Activated CD4-positive, alpha-beta T cell treated with anti-CD3 and anti-CD28 coated beads, Interleukin-2, amount 50 U/mL, for 48 hours (primary cell): ENCODE results near the gene DSCAM.
"Not testable (repeated sequence)": the region's sequence is repeated elsewhere in the genome, so short reads cannot be mapped to it uniquely, and the experiment has no call there.

Experiments used
- DNase-seq, 2 experiments: peaks; one replicate each; pipeline ENCODE4 v3.0.0-alpha.2; 2020

DSCAM gene

DNA sequence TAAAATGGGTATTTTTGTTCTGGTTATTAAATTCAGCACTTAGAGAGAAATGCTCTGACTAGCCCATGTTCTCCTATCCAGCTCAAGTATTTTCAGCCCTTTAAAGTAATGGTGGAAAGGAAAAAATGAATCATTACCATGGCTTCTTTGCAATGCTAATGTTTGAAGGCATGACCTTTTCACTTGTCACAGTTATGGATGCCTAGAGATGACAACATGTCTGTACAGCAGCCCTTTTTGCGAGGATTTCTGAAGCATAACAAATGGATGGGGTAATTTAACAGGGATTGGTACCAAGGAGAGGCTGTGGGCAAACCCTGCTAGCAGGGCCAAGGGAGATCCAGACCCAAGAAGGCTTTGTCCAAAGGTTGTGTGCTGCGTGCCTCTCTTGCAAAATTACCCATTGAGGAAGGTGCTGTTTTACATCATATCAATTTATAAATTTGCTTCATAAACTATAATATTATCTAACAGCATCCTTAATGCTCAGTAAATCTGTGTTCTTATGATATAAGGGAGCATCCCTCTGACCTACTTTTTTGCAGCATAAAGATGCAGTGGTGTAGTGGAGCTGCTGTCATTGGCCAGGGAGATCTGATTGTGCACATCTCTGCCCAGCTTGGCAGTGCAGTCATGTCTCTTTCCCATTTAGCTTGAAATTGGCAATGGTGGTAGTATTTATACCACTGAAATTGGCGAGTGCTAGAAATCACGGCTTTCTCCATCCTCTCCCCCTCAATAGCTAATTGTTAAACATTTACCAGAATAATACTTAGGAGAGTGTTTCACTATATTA is 652.6 kb downstream of the DSCAM start:
- no peak for DNase-seq

DNA sequence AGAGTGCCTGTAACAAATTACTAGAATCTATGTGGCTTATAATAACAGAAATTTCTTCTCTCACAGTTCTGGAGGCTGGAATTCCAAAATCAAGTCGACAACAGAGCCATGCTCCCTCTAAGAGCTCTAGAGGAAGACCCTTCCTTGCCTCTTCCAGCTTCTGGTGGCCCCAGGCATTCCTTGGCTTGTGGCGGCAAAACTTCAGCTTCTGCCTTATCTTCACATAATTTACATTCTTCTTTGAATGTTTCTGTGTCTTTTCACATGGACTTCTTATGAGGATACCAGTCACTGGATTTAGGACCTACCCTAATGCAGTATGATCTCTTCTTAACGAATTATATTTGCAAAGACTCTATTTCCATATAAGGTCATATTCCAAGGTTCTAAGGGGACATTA is 655.3 kb downstream of the DSCAM start:
- no peak for DNase-seq

DNA sequence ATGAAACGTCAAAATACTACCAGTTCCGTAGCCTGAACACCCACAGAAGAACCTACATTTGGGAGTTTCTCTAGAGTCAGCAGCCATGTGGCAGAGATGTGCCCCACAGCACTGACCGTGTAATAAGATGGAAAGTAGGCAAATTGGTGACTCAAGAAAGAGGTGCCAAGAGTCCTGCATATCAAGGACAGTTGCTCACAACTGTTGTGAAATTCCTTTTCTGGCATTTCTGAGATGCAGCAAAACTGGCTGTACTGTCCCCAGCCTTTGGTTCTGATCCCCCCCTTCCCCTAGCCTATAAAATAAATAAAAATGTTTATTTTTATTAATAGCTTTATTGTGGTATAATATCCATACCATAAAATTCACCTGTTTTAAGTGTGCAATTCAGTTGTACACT is 655.8 kb downstream of the DSCAM start:
- no peak for DNase-seq

DNA sequence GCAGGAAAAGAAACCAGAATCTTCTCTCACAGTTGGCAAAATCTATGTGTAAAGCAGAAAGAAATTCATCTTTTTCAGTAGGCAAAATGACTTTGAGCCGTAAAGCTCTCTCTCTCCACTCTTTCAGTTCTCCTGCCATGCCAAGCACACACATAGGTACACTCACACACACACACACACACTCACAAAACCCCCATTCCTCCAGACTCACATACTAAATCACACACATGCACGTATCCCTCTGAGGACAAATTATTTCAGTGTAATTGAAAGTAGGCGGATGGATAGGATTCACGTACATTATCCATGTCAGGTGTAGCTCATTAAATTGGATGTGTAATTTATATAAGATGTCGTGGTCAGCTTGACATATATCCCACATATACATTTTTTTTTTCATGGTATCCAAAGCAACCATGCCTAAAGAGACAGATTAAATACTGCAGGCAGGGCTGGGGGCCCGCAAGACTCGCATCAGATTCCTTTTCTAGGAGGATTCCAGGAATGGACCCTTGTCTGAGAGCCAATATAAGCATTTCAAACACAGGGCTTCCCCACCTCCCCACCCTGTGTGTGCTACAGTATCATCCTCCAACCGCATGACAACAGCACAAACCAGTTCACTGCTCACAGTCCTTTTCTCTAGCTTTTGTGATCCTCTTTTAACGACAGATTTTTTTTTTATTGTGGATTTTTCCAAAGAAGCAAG is 658.9 kb downstream of the DSCAM start:
- no peak for DNase-seq

DNA sequence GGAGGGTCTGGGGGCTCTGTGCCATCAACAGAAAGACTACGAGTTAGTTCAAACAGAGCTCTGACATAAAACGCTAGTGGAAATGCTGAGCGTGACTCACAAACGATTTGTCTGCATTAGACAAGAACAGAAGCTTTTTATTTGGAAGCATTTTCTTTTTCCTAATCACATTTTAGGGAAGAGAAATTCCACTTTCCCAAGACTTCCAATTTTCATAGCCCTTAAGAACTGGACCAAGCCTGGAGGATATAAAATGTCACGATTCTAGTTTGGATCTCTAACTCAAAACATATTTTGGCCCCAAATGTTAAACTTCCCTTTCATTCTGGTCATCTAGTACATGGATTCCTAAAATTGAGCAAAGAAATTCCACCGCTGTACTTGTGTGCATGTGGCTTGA is 659.7 kb downstream of the DSCAM start:
- no peak for DNase-seq

DNA sequence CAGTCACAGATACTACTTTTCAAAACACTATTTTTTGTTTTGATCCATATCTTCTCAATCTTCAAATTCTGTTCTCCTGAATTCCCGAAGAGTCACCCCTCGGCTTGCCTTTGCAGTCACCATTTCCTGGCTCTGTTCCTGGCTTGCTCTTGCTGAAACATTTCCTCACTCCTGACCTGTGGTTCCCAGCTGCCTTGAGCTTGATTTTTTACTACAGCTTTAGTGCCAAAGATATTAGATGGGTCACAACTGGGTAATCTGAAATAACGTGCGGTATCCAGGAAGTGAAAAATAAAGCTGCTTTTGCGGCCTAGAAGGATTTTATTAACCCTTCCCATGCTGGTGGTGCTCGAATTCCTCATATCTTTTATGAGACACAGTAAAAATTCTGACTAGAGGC is 660.9 kb downstream of the DSCAM start:
- no peak for DNase-seq

DNA sequence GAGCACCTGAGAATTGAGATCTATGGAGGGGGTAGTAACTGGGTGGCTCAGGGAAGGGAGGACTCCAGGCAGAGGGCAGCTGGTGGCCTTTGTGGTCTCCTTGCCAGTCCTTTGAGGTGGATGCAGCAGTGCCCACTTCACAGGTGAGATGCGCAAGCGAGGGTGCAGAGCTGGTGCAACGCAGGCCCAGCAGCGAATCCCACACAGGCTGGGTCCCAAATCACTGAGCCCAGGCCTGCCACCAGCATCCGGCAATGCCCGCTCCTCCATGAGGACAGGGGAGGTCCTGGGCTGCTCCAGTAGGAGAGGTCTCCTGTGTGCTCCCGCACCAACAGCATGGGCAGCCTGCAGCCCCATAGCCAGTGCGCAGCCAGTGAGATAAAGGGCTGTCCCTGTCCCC is 661.8 kb downstream of the DSCAM start:
- no peak for DNase-seq

DNA sequence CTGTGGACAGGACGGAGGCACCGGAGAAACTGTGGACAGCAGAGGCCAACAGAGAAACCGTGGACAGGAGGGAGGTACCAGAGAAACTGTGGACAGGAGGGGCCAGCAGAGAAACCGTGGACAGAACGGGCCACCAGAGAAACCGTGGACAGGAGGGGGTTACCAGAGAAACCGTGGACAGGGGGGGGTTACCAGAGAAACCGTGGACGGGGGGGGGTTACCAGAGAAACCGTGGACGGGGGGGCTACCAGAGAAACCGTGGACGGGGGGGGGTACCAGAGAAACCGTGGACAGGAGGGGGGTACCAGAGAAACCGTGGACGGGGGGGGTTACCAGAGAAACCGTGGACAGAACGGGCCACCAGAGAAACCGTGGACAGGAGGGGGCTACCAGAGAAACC is 664.5 kb downstream of the DSCAM start:
- DNase-seq = not testable (repeated sequence)

DNA sequence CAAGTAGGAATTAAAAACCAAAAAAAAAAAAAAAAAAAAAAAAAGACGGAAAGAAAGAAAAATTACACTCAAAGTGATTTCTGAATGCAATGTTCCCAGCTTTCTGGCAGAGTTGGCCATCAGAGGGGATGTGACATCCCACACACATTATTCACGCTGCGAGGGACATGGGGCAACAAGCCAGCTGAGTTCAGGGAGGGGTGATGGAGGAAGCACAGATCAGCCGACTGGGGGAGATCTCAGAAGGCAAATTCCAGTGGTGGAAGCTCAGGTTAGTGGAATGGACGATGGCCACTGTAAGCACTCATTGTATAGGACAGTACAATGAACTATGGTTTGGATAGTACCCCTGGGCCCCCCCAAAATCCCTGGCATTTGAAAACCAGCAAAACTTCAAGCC is 667.8 kb downstream of the DSCAM start:
- no peak for DNase-seq

DNA sequence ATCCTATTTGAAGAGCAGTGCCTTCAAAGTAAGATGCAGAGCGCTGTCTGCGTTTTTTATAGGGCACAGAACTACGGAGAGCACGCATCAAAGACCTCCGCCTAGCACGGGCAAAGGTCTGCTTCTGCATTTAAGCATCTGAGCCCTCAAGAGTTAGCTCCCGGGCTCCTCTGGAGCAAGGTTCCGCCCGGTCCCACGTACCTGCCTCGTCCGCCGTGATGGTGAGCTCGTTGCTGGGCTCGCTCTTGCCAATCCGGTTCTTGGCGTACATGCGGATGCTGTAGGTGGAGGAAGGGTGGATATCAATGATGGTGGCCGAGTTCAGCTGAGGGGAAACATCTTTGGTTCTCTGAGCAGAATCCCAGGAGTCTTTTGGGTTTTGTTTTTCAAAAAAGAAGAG is 668.2 kb downstream of the DSCAM start:
- no peak for DNase-seq

DNA sequence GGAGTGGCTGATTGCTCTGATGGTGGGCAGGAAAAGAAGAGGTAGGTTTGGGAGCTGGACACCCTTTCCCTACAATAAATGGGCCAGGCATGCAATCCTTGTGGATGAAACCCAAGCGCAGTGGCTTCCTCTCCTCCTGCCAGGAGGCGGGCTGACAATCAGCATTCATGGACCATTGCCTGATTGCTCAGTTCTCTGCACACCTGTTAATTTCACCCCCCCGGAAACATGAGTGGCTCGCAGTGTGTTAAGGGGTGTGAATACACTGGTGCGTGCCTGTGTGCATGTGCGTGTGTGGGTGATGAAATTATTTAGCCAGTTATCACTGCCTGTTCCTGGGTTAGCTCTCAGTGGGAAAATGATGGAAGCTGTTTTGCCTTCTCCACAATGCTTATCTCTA is 669.0 kb downstream of the DSCAM start:
- no peak for DNase-seq

DNA sequence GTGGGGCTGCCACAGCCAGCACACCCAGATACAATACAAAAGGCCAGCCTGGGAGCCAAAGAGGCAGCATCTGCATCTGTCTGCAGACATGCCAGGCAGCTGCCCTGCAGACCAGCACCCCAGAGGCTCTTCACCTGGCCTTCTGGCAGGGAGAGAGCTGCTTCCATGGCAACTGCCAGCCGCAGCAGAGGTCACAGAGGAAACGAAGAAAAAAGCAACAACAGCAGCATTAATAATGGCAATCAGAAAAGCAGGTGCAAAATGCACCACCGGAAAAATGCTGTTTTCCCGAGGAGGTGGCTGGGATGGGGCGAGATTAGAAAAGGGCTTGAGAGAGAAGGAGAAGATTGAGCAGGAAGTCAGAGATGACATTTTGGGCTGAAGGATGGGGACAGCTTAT is 670.2 kb downstream of the DSCAM start:
- DNase-seq = no peak

DNA sequence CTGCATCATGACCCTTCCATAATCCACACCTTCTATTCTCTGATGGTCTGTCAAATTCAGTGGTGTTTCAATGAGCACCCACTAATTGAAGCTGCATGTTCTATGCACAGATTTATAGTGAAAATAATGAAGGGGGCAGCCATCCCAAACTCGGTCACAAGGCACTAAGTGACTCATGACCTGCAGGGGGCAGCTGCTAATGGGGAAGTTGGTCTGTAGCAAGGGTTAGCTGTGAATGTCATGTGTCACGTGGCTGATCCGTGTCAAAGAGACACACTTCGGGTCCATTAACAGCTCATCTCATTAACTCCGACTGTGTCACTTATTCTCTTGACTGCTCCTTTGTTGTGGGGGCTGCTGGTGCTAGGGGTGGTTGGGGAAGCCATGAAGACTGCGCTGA is 673.1 kb downstream of the DSCAM start:
- no peak for DNase-seq

DNA sequence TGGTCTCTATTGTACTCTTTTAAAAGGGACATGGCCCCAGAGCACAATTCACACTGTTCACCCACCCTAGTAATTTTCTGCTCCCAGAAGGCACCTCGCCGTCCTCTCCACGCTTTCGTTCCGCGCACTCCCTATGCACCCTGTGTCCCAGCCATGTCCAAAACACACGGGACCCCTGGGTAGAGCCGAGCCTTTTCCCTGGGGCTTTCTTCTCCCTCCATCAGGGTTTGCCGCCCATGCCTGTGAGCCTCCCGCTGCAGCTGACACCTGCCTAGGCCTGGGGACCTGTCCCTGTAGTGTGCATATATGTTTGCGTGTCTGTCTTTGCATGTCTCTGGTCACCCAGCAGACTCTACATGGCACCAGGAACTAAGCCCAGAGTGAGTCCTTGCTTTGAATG is 677.0 kb downstream of the DSCAM start:
- no peak for DNase-seq

DNA sequence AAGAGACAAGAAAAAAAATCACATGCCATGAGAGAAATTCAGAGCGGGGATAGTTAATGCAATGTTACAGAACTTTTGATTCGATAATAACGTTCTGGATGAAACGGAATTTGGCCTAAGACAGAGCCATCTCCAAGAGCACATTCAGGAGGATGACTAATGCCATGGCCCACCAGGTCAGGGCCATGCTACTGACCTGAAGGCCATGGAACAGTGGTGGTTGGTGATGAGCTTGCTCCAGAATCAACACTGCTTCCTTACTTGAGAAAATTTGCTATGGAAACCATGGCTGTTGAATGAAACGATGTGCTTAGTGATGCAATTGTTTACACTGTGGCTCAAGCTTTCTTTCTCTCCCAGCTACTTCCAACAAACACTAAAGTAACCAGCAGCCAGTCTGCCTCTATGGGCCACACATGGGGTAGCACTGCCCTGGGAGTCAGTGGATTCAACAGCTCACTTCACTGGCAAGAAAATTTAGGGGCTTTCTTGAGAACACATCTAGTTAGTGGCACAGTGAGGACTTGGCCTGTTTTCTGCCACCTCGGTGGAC is 680.6 kb downstream of the DSCAM start:
- no peak for DNase-seq

DNA sequence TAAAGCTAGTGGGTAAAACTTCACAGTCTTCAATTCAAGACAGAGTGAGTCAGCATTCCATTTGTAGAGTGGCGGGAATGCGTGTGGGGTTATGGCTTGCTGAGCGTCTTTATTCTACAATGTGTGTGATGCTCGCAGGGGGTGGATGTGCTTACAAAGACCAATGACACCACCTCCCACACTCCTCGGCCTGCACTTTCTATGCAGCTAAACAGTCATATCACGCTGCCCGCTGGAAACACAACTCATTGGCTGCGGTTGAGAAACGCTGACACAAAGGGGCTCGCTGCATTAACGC is 681.2 kb downstream of the DSCAM start:
- DNase-seq = no peak

DNA sequence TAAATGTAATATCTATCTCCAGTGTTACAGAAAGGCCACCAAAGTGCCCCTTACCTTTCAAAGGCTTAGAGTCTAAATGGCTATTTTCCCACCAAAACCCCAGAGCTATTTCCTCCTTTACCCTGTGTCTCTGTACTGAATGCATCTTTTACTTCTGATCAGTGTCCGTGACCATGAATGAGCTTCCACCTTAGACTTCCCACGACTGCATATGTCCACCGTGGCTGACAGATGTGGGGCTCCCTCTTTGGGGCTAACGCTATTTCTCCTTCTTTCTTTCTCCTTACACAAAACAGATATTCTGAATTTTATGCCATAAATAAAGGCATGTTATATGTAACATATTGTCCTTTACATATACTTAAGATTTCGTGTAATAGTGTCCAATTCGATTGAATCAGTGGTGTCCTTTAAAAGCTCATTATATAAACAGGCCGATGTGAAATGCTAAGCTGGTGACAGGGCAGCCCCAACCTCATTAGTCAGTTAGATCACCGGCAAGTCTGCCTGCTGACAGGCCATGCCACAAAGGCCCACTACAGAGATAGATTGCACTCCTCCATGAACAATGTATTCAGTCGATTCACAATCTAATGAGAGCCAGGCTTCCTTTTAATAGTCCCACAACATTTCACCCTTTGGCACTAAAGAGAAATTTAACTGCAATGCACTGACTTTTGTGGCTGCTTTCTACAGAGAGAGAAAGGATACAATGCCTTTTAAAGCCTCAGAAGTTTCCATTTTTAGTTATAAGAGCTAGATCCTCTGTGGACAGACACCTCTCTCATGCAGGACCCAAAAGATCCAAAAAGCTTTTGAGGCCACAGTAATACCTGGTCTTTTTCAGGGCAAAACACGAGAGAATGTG is 681.8 kb downstream of the DSCAM start:
- no peak for DNase-seq

DNA sequence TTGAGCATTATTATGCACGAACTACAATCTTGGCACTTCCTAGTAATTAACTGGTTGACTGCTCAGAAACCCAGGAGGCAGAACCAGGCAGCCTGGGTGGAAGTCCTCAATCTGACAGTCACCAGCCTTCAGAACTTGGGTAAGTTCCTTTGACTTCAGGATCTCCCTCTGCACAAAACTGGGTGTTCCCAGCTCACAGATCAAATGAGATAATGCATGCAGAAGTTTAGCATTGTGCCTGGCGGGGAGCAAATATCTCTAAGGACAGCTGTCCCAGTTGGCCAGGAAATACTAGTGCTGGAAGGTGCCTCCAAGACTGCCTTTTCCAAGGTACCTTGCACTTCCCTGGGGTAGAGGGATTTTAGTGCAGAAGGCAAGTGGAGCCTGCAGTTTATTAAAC is 684.9 kb downstream of the DSCAM start:
- DNase-seq = no peak

DNA sequence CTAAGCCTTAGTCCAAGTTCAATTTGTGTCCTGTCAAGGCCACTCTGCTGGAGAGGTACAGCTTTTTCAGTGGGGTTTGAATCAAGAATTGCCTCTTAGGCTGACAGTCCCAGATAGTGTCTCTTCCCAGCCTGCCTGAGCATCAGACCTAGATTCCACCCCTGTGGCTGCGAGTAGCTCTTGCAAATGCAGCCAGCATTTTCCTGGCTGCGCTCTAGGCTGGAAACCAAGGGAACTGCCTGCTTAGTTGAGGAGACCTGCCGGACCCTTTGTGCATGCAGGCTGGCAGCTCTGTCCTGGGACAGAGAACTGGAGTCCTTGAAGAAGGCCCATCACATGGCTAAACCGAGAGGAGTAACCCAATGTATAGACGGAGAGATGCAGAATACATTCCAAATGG is 686.0 kb downstream of the DSCAM start:
- no peak for DNase-seq

DNA sequence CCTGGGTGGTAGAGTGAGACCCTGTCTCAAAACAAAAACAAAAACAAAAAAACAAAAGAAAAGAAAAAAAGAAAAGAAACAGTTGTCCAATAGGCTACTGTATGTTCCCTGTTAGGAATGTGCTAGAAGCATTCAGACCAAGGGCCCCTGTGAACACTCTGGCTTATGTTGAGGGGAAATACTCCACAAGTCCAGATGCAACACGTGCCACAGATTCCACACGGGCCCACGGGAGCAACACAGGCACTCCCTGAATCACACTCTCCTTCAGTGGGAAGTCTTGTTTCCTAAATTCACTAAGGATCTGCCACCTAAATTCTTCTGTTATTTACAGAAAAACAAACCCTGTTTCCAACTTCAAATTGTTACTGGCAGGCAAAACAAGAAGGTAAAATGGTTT is 688.6 kb downstream of the DSCAM start:
- no peak for DNase-seq

DNA sequence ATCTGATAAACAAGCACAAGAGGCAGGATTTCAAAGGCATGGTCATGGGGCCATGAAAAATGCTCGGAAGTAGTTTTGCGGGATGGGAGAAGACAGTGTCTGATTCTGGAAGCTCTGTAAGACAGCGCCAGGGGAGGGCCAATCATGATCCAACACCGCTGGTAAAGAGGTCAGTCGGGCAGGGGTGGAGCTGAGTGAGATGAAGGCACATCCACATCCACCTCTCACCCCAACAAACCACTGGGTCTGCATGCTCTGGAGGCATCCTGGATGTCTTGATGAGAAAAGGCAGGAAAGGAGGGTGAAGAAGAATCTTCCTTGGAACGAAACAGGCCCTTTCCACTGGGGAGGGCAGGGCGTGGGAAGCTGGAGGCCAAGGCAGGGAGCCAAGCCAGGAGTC is 691.4 kb downstream of the DSCAM start:
- no peak for DNase-seq

DNA sequence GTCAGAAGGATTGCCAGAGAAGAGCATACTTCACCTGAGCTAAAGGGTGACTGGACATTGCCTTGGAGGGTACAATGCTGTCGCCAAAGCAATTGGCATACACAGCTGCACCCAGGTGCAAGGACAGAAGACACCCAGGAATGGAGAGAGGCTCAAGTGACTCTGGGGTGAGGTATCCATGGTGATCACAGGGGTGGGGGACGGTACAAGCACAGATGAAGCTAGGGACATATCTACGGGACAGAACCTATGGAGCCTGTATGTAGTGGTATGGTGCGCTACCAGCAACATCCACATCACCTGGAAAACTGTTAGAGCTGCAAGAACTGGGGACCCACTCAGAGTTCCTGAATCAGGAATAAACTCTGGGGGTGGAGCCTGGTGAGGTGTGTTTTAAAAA is 693.6 kb downstream of the DSCAM start:
- no peak for DNase-seq

DNA sequence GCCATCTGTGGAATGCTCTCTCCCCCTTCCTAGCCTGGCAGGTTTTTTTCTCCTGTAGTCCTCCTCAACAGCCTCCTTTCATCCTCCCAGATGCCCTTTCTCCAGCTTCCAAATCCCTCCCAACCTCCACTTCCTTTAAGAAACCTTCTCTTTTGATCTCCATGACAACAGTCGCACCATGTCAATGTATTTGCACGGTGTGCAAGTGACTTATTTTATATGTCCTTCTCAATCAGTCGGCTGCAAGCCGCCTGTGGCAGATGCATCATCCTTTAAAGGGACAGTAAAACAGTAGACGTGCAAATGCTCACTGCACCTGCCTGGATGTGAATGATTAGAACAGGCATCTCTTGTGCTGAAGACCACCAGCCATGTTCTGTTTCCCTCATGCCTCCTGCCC is 694.5 kb downstream of the DSCAM start:
- DNase-seq = no peak

DNA sequence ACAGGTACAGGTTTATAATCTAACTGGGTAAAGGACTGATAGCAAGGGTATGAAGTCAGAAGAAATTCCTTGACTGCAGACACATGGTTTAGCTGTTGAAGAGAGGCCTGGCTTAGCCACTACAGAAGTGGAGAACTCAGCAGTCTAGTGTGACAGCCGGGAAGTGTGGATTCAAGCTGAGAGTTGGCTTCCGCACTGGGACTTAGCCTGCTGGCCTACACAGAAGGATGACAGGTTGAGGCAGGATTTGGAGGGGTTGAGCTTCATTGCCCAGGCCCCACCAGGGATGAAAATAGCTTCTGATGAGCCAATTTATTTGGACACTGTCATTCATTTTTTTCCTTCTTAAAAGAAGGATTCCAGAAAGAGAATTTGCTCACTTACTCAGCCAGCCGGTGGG is 695.3 kb downstream of the DSCAM start:
- DNase-seq = no peak
